ENCODE data around the gene POLR3A.
A peak's percentile ranks its signal among the peaks of the same experiment; 100 is the strongest.

The POLR3A gene

DNA sequence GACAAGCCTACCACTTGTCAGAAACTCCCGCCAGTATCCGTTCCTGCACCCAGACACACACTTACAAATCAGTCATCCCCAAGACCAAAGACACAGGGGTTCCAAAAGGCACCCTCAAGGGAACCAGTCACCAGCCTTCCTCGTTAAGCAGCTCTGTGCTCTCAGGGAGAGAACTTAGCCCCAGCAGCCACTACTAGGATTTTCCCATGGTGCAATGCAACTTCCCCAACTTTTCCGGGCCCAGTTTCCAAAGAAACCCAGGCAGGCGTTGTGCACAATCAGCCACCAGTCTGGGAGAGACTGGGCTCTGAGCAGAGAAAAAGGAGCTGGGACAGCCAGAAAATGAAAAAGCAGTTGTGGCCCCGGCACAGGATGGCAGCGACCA, 103.9 kb downstream of the POLR3A start:
- peak overlapping the region; percentile 64 for H3K27ac ChIP-seq
- no peak for DNase-seq (ENCODE audit: low read depth, low spot score)

- peak overlapping the region; percentile 12 for H3K27ac ChIP-seq
- DNase-seq (ENCODE audit: low read depth, low spot score): no peak
Observed at GRCh38 chr10:77922566-77923179, 106.6 kb downstream of the POLR3A start.

DNA sequence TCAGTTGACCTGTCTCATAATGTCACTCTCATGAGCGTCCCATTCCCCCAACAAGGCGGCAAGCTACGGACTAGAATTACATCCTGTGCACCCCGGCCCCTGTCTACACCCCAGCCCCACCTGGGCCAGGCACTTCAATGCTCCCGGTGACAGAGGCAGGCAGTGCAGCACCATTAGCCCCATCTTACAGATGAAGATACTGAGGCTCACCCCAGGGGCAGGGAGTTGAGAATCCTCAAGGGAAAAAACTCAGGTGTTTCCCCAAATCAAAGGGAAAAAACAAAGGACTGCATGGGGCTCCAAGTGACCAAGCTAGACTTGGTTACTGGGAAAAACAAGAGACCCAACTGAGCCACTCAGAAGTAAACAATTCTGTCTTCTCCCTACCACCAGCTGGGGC, 107.3 kb downstream of the POLR3A start:
- H3K27ac ChIP-seq: peak overlapping the region; percentile 12
- DNase-seq (ENCODE audit: low read depth, low spot score): no peak

GRCh38 chr10:77921395-77921794, 107.9 kb downstream of the POLR3A start:
- H3K27ac ChIP-seq: no peak overlapping the region
- DNase-seq (ENCODE audit: low read depth, low spot score): no peak

GRCh38 chr10:77920495-77920894, 108.8 kb downstream of the POLR3A start:
- no peak for DNase-seq (ENCODE audit: low read depth, low spot score)
- peak overlapping the region; percentile 59 for H3K27ac ChIP-seq

GRCh38 chr10:77919713-77920108, 109.6 kb downstream of the POLR3A start:
- H3K27ac ChIP-seq: peak overlapping the region; percentile 59
- peak; percentile 41 for DNase-seq (ENCODE audit: low read depth, low spot score)

All from epithelial cell of prostate (primary cell).